ENCODE data around the gene WWC2.

Gene WWC2

GRCh38 chr4:183262776-183263100 is 163.7 kb downstream of the WWC2 start:
- DNase-seq: no peak

GRCh38 chr4:183263787-183264386 is 164.8 kb downstream of the WWC2 start:
- no peak for DNase-seq

GRCh38 chr4:183264614-183265013 is 165.6 kb downstream of the WWC2 start:
- no peak for DNase-seq

- DNase-seq: no peak
Observed at GRCh38 chr4:183266371-183266770, 167.3 kb downstream of the WWC2 start.

GRCh38 chr4:183268556-183268955 is 169.5 kb downstream of the WWC2 start:
- DNase-seq: no peak

GRCh38 chr4:183272384-183272783 is 173.3 kb downstream of the WWC2 start:
- DNase-seq: no peak

- no peak for DNase-seq
Observed at GRCh38 chr4:183276106-183276505, 177.0 kb downstream of the WWC2 start.

- DNase-seq: no peak
Observed at GRCh38 chr4:183284258-183284785, 185.3 kb downstream of the WWC2 start.

- no peak for DNase-seq
Observed at GRCh38 chr4:183284965-183285364, 185.9 kb downstream of the WWC2 start.

GRCh38 chr4:183285886-183286285 is 186.8 kb downstream of the WWC2 start:
- no peak for DNase-seq

GRCh38 chr4:183286590-183287308 is 187.7 kb downstream of the WWC2 start:
- no peak for DNase-seq

- no peak for DNase-seq
Observed at GRCh38 chr4:183287309-183287659, 188.2 kb downstream of the WWC2 start.

GRCh38 chr4:183287677-183288076 is 188.6 kb downstream of the WWC2 start:
- no peak for DNase-seq

GRCh38 chr4:183288955-183289354 is 189.9 kb downstream of the WWC2 start:
- DNase-seq: no peak

GRCh38 chr4:183289688-183290087 is 190.6 kb downstream of the WWC2 start:
- DNase-seq: no peak

GRCh38 chr4:183291070-183291469 is 192.0 kb downstream of the WWC2 start:
- DNase-seq: no peak

- no peak for DNase-seq
Observed at GRCh38 chr4:183295711-183296110, 196.7 kb downstream of the WWC2 start.

- no peak for DNase-seq
Observed at GRCh38 chr4:183297675-183298074, 198.6 kb downstream of the WWC2 start.

- DNase-seq: no peak
Observed at GRCh38 chr4:183299464-183299863, 200.4 kb downstream of the WWC2 start.

- no peak for DNase-seq
Observed at GRCh38 chr4:183300070-183300469, 201.0 kb downstream of the WWC2 start.

GRCh38 chr4:183300655-183301054 is 201.6 kb downstream of the WWC2 start:
- DNase-seq: no peak

- DNase-seq: no peak
Observed at GRCh38 chr4:183303301-183303700, 204.2 kb downstream of the WWC2 start.

GRCh38 chr4:183304067-183304466 is 205.0 kb downstream of the WWC2 start:
- DNase-seq: no peak

GRCh38 chr4:183304538-183304937 is 205.5 kb downstream of the WWC2 start:
- DNase-seq: no peak

GRCh38 chr4:183306811-183307210 is 207.8 kb downstream of the WWC2 start:
- DNase-seq: peak; percentile 6
